H1 (cell line): ENCODE data around the gene KRTAP3-1. TPM values are rescaled to one million over a fixed set of nuclear protein-coding genes. Genes with fewer than 3 reads are reported as not detected.

ENCODE experiments used
- CTCF ChIA-PET: fragments of 300-600 bp; sonication (Branson Sonifier 250); formaldehyde crosslinking; loops from one replicate; lab custom pipeline; 2021; ENCODE audit not compliant: partially characterized antibody; lab: Charles Lee
- POLR2A ChIA-PET: fragments of 300-600 bp; sonication (Branson Sonifier 250); formaldehyde crosslinking; loops from one replicate; lab custom pipeline; 2021; ENCODE audit warnings: inconsistent platforms; ENCODE audit not compliant: partially characterized antibody; lab: Charles Lee
- DNase-seq, 2 experiments: peaks; one replicate each; pipeline versions ENCODE4 v3.0.0 to v3.0.0-alpha.2; 2010 to 2022; ENCODE audit warnings: low spot score in 2 of 2, low read depth in 1 of 2, mixed read lengths in 1 of 2
- FAIRE-seq: peaks from 2 replicates; lab custom pipeline; 2011; peaks lifted over from hg19 to GRCh38; lab: Jason Lieb, UNC
- H2AFZ ChIP-seq: 2 replicates; pipeline ENCODE4 v1.8.1; 2012; ENCODE audit warnings: low read length, inconsistent platforms
- H2AK5ac ChIP-seq: 2 replicates; pipeline ENCODE4 v1.6.1; 2013; ENCODE audit warnings: low read depth, low read length
- H2BK120ac ChIP-seq: replicated peaks from 2 replicates; pipeline ENCODE3; 2013; ENCODE audit warnings: low read depth, low read length, inconsistent platforms
- H2BK12ac ChIP-seq: 2 replicates; pipeline ENCODE4 v1.6.1; 2013; ENCODE audit warnings: low read depth, low read length
- H2BK15ac ChIP-seq: 2 replicates; pipeline ENCODE4 v1.6.1; 2013; ENCODE audit warnings: low read length
- H2BK20ac ChIP-seq: 2 replicates; pipeline ENCODE4 v1.6.1; 2013; ENCODE audit warnings: low read length
- H2BK5ac ChIP-seq: 2 replicates; pipeline ENCODE4 v1.6.1; 2013; ENCODE audit warnings: low read depth, low read length
- H3K14ac ChIP-seq: 2 replicates; pipeline ENCODE4 v1.6.1; 2013; ENCODE audit warnings: inconsistent platforms; ENCODE audit not compliant: insufficient read length
- H3K18ac ChIP-seq: 2 replicates; pipeline ENCODE4 v1.6.1; 2013; ENCODE audit warnings: low read length; ENCODE audit errors: extremely low read depth
- H3K23ac ChIP-seq: 2 replicates; pipeline ENCODE4 v1.6.1; 2013; ENCODE audit warnings: inconsistent platforms; ENCODE audit not compliant: insufficient read length
- H3K23me2 ChIP-seq: 2 replicates; pipeline ENCODE4 v1.6.1; 2013; ENCODE audit warnings: low read depth, low read length
- H3K27ac ChIP-seq: 2 replicates; pipeline ENCODE4 v1.6.1; 2011; ENCODE audit warnings: low read depth, low read length, inconsistent platforms
- H3K27me3 ChIP-seq, 4 experiments: replicated peaks in 1 of 4; 1 replicate in 1 of 4; 2 replicates in 3 of 4; pipeline versions ENCODE4 v1.6.1 to v1.8.1; 2011 to 2013; ENCODE audit warnings: low read length in 3 of 4, mild to moderate bottlenecking in 3 of 4, inconsistent platforms in 2 of 4, mixed read lengths in 2 of 4, moderate library complexity in 1 of 4; ENCODE audit not compliant: control insufficient read depth in 3 of 4, insufficient read depth in 3 of 4; ENCODE audit errors: extremely low read depth in 1 of 4
- H3K36me3 ChIP-seq, 4 experiments: 2 replicates each; pipeline versions ENCODE4 v1.6.1 to v1.8.1; 2011 to 2013; ENCODE audit warnings: mild to moderate bottlenecking in 4 of 4, low read length in 3 of 4, moderate library complexity in 2 of 4, control low read depth in 1 of 4, inconsistent platforms in 1 of 4; ENCODE audit not compliant: insufficient read depth in 4 of 4, control insufficient read depth in 2 of 4
- H3K4ac ChIP-seq: replicated peaks from 2 replicates; pipeline ENCODE3; 2013; ENCODE audit warnings: low read length, low read depth, mixed read lengths, inconsistent platforms; ENCODE audit not compliant: insufficient read length
- H3K4me1 ChIP-seq, 4 experiments: replicated peaks in 1 of 4; 1 replicate in 1 of 4; 2 replicates in 3 of 4; pipeline versions ENCODE4 v1.6.1 to v1.8.1; 2011 to 2013; ENCODE audit warnings: low read length in 3 of 4, inconsistent platforms in 2 of 4, mixed read lengths in 1 of 4; ENCODE audit not compliant: insufficient read depth in 4 of 4, control insufficient read depth in 3 of 4
- H3K4me2 ChIP-seq, 2 experiments: 2 replicates each; pipeline versions ENCODE4 v1.6.1 to v1.8.1; 2011 to 2013; ENCODE audit warnings: low read depth in 2 of 2, low read length in 2 of 2, control low read depth in 1 of 2, inconsistent platforms in 1 of 2, mild to moderate bottlenecking in 1 of 2; ENCODE audit not compliant: insufficient read depth in 1 of 2
- H3K4me3 ChIP-seq, 4 experiments: fragments of 200-600, 300-600 bp in 1 of 4; sonication (generic), shearing (Covaris generic), sonication (Bioruptor Twin) in 1 of 4; 2 replicates each; pipeline versions ENCODE4 v1.5.1 to v1.8.1; 2011 to 2016; ENCODE audit warnings: low read length in 4 of 4, low read depth in 3 of 4, control low read depth in 2 of 4, inconsistent platforms in 2 of 4, mild to moderate bottlenecking in 2 of 4, mixed read lengths in 1 of 4, moderate library complexity in 1 of 4; ENCODE audit not compliant: insufficient read depth in 2 of 4; ENCODE audit errors: extremely low read depth in 1 of 4
- H3K56ac ChIP-seq: replicated peaks from 2 replicates; pipeline ENCODE3; 2013; ENCODE audit warnings: low read depth, mild to moderate bottlenecking, mixed read lengths, low read length, inconsistent platforms; ENCODE audit not compliant: insufficient read length
- H3K79me1 ChIP-seq: 2 replicates; pipeline ENCODE4 v1.6.1; 2013; ENCODE audit warnings: low read depth, low read length, control low read depth
- H3K79me2 ChIP-seq, 2 experiments: 2 replicates each; pipeline versions ENCODE4 v1.6.1 to v1.8.1; 2012 to 2013; ENCODE audit warnings: low read length in 2 of 2, mild to moderate bottlenecking in 2 of 2, inconsistent platforms in 1 of 2; ENCODE audit not compliant: insufficient read depth in 2 of 2, control insufficient read depth in 1 of 2
- H3K9ac ChIP-seq, 4 experiments: replicated peaks in 1 of 4; 1 replicate in 1 of 4; 2 replicates in 3 of 4; pipeline versions ENCODE4 v1.6.1 to v1.8.1; 2011 to 2013; ENCODE audit warnings: low read depth in 3 of 4, low read length in 3 of 4, control low read depth in 2 of 4, mild to moderate bottlenecking in 2 of 4, moderate library complexity in 2 of 4, inconsistent platforms in 1 of 4; ENCODE audit errors: extremely low read depth in 1 of 4
- H3K9me3 ChIP-seq, 2 experiments: 2 replicates each; pipeline versions ENCODE4 v1.6.1 to v1.8.1; 2012 to 2013; ENCODE audit warnings: mild to moderate bottlenecking in 2 of 2, moderate library complexity in 2 of 2, control low read depth in 1 of 2, inconsistent platforms in 1 of 2, low read depth in 1 of 2, low read length in 1 of 2, mixed read lengths in 1 of 2; ENCODE audit not compliant: insufficient read depth in 2 of 2
- H4K20me1 ChIP-seq, 2 experiments: replicated peaks in 1 of 2; 2 replicates each; pipeline versions ENCODE3 to v1.8.1; 2011 to 2013; ENCODE audit warnings: inconsistent platforms in 2 of 2, low read length in 2 of 2, mild to moderate bottlenecking in 1 of 2; ENCODE audit not compliant: insufficient read depth in 2 of 2, control insufficient read depth in 1 of 2
- H4K5ac ChIP-seq: 2 replicates; pipeline ENCODE4 v1.6.1; 2013; ENCODE audit warnings: low read length, low read depth, mixed read lengths, inconsistent platforms; ENCODE audit not compliant: insufficient read length
- H4K8ac ChIP-seq: 2 replicates; pipeline ENCODE4 v1.8.0; 2013; ENCODE audit warnings: mild to moderate bottlenecking, moderate library complexity, low read length, inconsistent platforms; ENCODE audit not compliant: insufficient read depth; ENCODE audit errors: extremely low read depth
- H4K91ac ChIP-seq: replicated peaks from 2 replicates; pipeline ENCODE3; 2013; ENCODE audit warnings: low read length, mixed read lengths, inconsistent platforms; ENCODE audit not compliant: insufficient read length
- GTF2F1 ChIP-seq: IDR thresholded peaks from 2 replicates; pipeline ENCODE4 v1.6.1; 2012; ENCODE audit warnings: low read depth, low read length, improper control_type of control experiment, borderline replicate concordance
- HDAC2 ChIP-seq, 2 experiments: fragments of 300-600 bp in 1 of 2; sonication (generic) in 1 of 2; IDR thresholded peaks; 2 replicates each; pipeline ENCODE4 v1.6.1; 2011 to 2012; ENCODE audit warnings: low read depth in 2 of 2, low read length in 2 of 2, mild to moderate bottlenecking in 2 of 2, moderate library complexity in 2 of 2, borderline replicate concordance in 1 of 2, inconsistent platforms in 1 of 2
- KDM1A ChIP-seq: fragments of 200-600, 300-600 bp; sonication (generic); IDR thresholded peaks from 2 replicates; pipeline ENCODE4 v1.7.1; 2016; ENCODE audit warnings: mild to moderate bottlenecking, low read length, borderline replicate concordance
- POLR2A ChIP-seq, 2 experiments: IDR thresholded peaks; 1 replicate in 1 of 2; 2 replicates in 1 of 2; pipeline ENCODE4 v1.6.1; 2011; ENCODE audit warnings: low read depth in 2 of 2, low read length in 2 of 2, mild to moderate bottlenecking in 2 of 2; ENCODE audit errors: control extremely low read depth in 1 of 2
- SIN3A ChIP-seq, 2 experiments: IDR thresholded peaks in 1 of 2; conservative IDR thresholded peaks in 1 of 2; 2 replicates each; pipeline ENCODE4 v1.6.1; 2011 to 2012; ENCODE audit warnings: low read length in 2 of 2, improper control_type of control experiment in 1 of 2, low read depth in 1 of 2, mild to moderate bottlenecking in 1 of 2
- SUZ12 ChIP-seq: fragments of 200-600 bp; sonication (generic); IDR thresholded peaks from 2 replicates; pipeline ENCODE4 v1.6.1; 2012; ENCODE audit warnings: mild to moderate bottlenecking, inconsistent platforms, low read length, moderate library complexity, mixed read lengths
- ZNF274 ChIP-seq: IDR thresholded peaks from 2 replicates; pipeline ENCODE4 v1.7.0; 2012; ENCODE audit warnings: low read length, borderline replicate concordance; ENCODE audit errors: extremely low read depth
- WGBS, 2 experiments: shearing (Covaris generic) in 1 of 2; methylation state at CpG; one replicate each; pipeline versions ENCODE4 v1.1.6 to v1.1.7; 2013 to 2015; ENCODE audit warnings: low lambda C conversion rate in 2 of 2, mixed read lengths in 2 of 2, inconsistent platforms in 1 of 2, low coverage in 1 of 2, missing lambda C conversion rate in 1 of 2; ENCODE audit not compliant: insufficient replicate concordance in 2 of 2, insufficient coverage in 1 of 2, insufficient read length in 1 of 2; ENCODE audit errors: extremely low coverage in 1 of 2, missing lambda C conversion rate in 1 of 2; 5-methylcytosine and 5-hydroxymethylcytosine counted together
- polyA plus RNA-seq, 7 experiments: library from polyadenylated mRNA; depleted of rRNA in 3 of 7; stranded (reverse) in 5 of 7; unstranded in 2 of 7; fragments of >200 nt in 5 of 7; fragments of 200-250 nt in 2 of 7; gene quantifications; 1 replicate in 5 of 7; 2 replicates in 1 of 7; 4 replicates in 1 of 7; pipeline versions ENCODE4 v1.2.1 to v1.2.3, GENCODE V29; 2011 to 2013; ENCODE audit warnings: missing spikeins in 2 of 7, mixed read lengths in 2 of 7
- total RNA-seq: library from RNA; stranded (reverse); fragmentation: NEBNext Ultra II Directional; extraction: Animal tissue kit (Norgen Biotek cat#: 25700); gene quantifications from 2 replicates; pipeline ENCODE4 v1.2.1, GENCODE V29; 2021

KRTAP3-1 gene
- total and polyA plus RNA-seq, 2 of the 8 experiments (the other 6 are each of a cell fraction or from before 2014, with no cell fraction given) = not detected

DNA sequence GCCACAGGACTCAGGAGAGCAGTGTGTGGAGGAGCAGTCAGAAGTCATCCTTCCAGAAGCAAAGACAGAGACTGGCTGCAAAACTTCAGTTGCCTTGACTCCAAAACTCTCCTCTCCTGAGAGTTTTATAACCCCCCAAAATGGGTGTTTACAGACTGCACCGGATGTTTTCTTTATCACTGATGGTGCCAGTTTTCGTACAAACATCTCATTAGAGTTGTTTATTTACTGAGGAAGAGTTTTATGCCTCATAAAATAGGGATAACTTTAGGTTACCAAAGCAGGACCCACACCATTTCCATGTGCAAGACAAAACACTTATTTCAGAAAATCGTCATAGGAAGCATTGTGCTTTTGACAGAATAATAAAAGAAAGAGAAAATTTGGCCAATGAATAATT is 24.7 kb downstream of the KRTAP3-1 start, which contains the start of gene KRT40:
Gene KRT40, minus strand, starts transcription at position 101 of the 400 bp plus-strand sequence. Its CDS starts 53 bp downstream, at position 48.
- ChIA-PET POLR2A (no interaction called here), CTCF (no interaction called here)
- Histone ChIP-seq H2BK20ac (no peak within 1 kb of the TSS), H3K4me3 (no peak within 1 kb of the TSS), H3K79me2 (no peaks in the 10 kb centered on the region), H3K79me1 (no peaks in the 10 kb centered on the region), H3K9me3 (no peaks in the 10 kb centered on the region; a peak in 1 of 4 replicates), H3K4me1 (peaks cover 3 to 8% (median 6%) of the 10 kb centered on the region in 4 experiments; a peak in 4 of 7 replicates), H2BK5ac (no peak within 1 kb of the TSS), H3K27me3 (peaks cover 0 to 1% (median 0%) of the 10 kb centered on the region in 4 experiments; a peak in 1 of 7 replicates), H4K91ac (no peak within 1 kb of the TSS), H3K23me2 (no peaks in the 10 kb centered on the region), H2BK120ac (no peak within 1 kb of the TSS), H3K56ac (no peak within 1 kb of the TSS), H4K5ac (no peak within 1 kb of the TSS), H3K23ac (no peak within 1 kb of the TSS), H3K27ac (no peak within 1 kb of the TSS), H3K4me2 (no peak within 1 kb of the TSS), H3K4ac (no peak within 1 kb of the TSS), H4K8ac (no peak within 1 kb of the TSS), H2AK5ac (no peak within 1 kb of the TSS), H2BK12ac (no peak within 1 kb of the TSS), H2BK15ac (no peak within 1 kb of the TSS), H3K9ac (no peak within 1 kb of the TSS), H4K20me1 (no peaks in the 10 kb centered on the region), H2AFZ (peak within 1 kb of the TSS; percentile 34; the same call in 1 of the 2 replicates), H3K36me3 (no peaks in the 10 kb centered on the region), H3K14ac (no peak within 1 kb of the TSS), H3K18ac (no peak within 1 kb of the TSS)
- WGBS, 2 experiments = 91% methylated on average over 3 of the region's 3 CpGs; no CpG with 5 or more reads in 1 of the 2 experiments
- no peak for DNase-seq
- FAIRE-seq = no peak
- TF ChIP-seq KDM1A (no peak), SUZ12 (no peak), SIN3A (conservative IDR thresholded peaks at IDR 0.05 in 1 of 2, IDR thresholded peaks at IDR 0.05 in 1 of 2; ENCODE audit: low read depth in 1 of 2, low read length in 2 of 2) (no peak), HDAC2 (IDR thresholded peaks at IDR 0.05; ENCODE audit: borderline replicate concordance in 1 of 2, low read depth in 2 of 2, low read length in 2 of 2) (no peak), GTF2F1 (no peak), ZNF274 (no peak), POLR2A (IDR thresholded peaks at IDR 0.05; ENCODE audit: control extremely low read depth in 1 of 2, low read depth in 2 of 2, low read length in 2 of 2) (no peak)
